ENCODE measurements around the gene LGALS9.

Gene LGALS9

DNA sequence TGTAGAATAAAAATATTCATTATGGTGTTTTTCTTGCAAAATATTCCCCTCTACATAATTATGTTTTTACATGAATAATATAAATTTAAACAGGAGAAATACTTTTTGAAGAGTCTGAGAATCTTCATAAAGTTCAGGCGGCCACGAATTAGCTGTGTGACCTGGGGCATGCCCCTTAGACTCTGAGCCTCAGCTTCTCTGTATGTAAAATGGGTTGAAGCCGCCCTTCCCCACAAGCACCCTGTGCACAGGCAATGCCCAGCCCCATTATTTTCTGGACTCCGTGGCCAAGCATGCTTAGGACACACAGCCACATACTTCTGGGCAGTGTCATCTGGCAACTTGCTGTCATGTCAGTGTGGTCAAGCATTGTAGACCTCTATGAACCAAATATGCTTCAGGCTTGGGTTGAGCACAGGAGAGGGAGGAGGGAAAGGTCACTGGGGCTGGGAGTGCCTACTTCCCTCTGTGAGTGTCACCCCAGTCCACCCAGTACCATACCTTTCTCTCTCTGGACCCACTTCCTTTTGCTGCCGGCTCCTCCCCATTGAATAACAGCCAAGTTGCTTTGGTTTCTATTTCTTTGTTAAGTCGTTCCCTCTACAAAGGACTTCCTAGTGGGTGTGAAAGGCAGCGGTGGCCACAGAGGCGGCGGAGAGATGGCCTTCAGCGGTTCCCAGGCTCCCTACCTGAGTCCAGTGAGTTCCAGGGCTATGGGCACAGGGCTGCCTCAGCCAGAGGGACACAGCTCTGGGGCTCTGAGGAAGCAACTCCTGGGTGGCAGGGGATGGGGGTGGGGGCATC lies at the start of gene LGALS9:
TSS of gene LGALS9 (plus strand) at position 582 of the 804 bp plus-strand sequence. CDS start at position 660, 78 bp downstream.
- no peak for DNase-seq (ENCODE audit: low read depth, low spot score)

DNA sequence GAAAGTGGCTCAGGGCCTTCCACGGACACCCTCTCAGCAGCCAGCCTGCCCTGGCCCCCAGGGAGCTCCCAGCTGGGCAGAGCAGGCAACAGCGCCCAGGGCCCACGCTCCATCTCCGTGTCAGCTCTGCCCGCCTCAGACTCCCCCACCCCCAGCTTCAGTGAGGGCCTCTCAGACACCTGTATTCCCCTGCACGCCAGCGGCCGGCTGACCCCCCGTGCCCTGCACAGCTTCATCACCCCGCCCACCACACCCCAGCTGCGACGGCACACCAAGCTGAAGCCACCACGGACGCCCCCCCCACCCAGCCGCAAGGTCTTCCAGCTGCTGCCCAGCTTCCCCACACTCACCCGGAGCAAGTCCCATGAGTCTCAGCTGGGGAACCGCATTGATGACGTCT lies 48.3 kb upstream of the LGALS9 start:
- DNase-seq (ENCODE audit: low read depth, low spot score), result no peak

DNA sequence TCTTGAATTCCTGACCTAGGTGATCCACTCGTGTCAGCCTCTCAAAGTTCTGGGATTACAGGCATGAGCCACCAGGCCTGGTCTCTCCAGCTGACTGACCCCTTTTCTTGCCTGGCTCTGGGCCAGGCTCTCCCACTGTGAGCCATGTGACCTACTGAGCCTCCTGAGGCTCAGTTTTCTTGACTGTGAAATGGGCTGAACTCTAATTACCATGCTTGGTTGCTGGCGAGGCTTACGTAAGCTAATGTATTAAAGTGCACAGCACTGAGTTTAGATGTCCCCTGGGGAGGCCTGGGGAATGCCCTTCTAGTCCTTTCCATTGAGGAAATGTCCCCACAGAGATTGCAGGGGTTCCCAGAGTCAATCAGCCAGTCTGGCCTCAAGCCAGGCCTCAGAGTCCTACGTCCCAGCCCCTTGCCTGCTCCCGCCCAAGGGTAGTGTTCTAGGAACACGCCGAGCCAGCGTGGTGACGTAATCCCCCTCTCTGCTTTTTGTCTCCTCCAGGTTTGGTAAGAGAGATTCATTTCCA lies 45.8 kb upstream of the LGALS9 start:
- DNase-seq (ENCODE audit: low read depth, low spot score), result no peak

DNA sequence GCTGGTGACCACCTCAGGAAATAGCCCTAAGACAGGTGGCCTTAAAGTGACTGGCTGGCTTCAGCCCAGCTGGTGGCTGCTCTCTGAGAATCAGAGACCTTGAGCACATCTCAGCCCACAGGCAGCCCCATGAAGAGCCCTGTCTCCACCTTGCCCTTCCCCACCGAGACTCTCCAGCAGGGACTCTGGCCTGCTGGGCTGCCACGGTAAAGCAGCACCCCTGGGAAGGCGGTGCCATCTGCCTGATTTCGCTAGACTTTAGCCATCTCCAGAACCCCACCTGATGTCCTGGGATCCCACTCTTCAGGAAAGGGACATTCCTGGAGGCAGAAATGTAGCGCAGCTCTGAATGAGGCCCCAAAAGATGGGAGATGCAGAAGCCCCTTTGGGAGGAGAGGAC lies 45.2 kb upstream of the LGALS9 start:
- DNase-seq (ENCODE audit: low read depth, low spot score), result no peak

DNA sequence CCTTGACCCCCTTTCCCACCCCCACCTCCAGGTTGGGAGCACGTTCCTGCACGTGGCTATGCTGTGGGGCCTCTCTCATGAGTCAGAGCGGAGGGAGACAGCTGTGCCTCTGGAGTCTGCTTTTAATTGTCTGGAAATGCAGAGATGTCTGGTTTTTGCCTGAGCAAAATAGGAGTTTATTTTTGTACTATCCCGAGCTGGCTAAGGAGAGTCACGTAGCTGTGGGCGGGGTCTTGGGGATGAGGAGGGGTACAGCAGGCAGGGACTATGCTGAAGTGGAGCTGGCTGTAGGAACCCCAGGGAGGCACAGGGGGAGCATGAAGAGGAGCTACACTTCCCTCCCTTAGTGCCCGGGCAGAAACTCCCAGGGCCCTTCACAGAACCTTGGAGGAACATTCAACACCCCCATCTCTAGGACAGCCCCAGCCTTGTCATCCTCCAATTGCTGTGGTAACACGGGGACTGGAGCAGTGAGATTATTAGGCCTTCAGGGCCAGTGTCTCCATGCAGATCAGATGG lies 44.7 kb upstream of the LGALS9 start:
- no peak for DNase-seq (ENCODE audit: low read depth, low spot score)

DNA sequence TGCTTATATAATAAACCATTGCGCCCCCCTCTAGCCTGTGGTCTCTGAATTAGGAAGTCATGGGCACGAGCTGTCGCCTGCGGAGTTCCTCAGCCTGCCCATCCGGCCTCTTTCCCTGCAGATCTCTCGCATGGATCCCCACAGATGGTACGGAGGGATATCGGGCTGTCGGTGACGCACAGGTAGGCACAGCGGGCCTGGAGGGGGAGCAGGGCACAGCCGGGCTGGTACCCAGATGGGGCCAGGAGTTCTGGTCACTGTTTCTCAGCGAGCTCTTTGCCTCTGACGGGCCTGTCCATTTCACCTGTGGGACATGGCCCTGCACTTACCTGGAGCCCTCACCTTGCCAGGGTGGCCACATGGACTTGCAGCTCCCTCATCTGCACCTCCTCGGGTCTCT lies 42.6 kb upstream of the LGALS9 start:
- DNase-seq (ENCODE audit: low read depth, low spot score), result no peak

DNA sequence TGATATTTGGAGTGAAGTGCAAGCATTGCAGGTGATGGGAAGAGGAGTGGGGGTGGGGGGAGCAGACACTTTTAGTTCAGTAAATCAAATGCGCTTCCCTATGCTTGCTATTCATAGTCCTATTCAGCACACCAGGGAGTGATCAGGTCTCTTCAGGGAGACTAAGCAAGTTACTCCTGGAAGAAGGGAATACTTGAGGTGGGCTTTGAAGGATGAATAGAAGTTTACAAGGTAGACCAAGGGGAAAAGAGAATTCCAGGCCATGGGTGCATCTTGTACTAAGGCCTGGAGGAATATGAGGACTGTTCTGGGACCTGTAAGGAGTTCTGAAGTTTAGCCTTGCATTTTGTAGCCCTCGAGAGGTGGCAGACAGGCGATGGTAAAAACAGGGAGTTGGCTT lies 40.1 kb upstream of the LGALS9 start:
- no peak for DNase-seq (ENCODE audit: low read depth, low spot score)

DNA sequence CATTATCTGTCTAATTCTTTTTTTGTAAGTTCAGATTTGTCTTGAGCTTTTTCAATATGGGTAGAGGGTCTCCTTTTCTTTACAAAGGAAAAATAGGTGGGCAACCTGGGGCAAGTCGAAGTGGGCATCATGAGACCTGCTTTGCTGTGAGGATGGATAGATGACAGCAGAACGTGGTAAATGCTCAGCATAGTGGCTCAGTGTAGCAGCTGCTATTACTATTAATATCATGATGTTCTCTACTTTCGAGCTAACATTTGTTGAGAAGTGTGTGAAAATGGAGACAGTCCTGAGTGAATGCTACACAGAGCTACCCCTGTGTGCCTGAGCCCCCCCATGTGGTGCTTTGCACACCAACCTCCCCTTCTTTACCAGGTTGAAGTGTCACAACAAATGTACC lies 39.0 kb upstream of the LGALS9 start:
- no peak for DNase-seq (ENCODE audit: low read depth, low spot score)

DNA sequence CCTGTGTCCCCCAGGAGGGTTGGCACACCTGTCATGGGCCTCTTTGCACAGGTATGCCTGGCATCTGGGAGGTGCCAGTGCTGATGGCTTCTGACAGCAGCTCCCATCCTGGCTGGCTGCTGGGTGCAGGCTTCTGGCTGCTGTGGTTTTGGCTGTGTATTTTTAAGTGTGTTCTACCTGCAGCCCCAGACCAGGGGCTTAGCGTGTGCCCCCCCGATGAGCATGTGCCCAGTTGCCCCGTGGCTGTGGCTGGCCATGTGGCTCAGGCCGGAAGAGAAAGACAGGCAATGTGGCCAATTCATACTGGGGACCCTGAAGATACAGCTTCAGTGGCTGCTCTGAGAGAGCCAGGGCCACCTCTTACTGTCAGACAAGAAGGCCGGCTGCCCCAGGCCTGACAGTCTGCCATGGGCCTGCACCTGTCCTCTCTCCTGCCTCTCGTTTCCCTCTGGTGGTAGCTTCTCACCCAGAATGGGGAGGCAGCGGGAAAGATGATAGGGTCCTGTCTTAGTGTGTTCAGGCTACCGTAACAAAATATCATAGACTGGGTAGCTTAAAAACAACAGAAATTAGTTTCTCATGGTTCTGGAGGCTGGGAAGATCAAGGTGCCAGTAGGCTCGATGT lies 37.6 kb upstream of the LGALS9 start:
- DNase-seq (ENCODE audit: low read depth, low spot score), result no peak

DNA sequence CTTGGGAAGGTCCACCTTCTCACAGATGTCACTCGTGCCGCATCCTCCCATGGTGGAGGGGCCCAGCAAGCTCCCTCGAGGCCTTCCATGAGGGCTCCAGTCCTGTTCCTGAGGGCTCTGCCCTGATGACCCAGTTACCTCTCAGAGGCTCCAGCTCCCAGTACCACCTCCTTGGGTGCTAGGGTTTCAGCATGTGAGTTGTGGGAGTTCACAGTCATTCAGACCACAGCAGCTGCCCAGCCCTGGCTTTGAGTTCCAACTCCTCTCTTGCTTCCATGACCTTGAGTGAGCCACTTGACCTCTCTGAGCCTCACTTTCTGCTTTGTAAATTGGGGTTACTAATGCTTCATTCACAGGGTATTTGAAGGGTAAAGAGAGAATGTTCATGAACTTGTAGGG lies 37.1 kb upstream of the LGALS9 start:
- no peak for DNase-seq (ENCODE audit: low read depth, low spot score)

DNA sequence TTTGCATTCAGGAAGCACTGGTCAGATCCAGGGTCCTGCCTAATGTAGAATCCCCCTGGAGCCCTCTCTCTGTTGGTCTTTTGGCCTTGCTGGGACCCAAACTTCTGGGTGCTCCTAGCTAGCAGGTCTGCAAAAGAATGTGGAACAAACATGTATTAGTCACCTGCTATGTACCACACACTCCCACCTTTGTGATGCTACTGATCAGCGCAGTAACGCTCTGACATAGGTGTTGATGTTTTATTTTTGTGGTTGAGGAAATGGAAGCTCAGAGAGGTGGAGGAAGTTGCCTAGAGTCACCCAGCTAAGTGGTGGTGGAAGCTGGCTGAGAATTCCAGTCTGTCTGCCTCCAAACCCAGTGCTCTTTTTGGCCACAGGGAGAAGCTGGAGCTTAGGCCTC lies 35.8 kb upstream of the LGALS9 start:
- DNase-seq (ENCODE audit: low read depth, low spot score), result no peak

DNA sequence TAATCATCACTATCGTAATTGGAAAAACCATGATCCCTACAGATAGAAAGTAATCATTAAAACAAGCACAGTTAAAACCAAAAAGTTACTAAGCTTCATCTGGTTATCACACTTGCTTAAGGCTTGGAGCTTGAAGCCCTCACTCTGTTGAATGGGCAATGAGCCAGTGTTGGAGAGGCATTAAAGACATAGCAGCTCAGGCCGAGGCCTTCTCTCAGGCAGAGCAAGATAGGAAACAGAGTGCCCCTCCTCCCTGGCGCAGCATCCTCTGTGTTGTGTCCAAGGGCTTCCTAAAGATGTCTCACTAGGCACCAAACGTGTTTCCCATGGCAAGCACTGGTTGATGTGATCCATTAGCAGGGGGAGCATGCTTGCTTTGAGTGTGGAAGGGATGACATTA lies 34.9 kb upstream of the LGALS9 start:
- DNase-seq (ENCODE audit: low read depth, low spot score), result no peak

DNA sequence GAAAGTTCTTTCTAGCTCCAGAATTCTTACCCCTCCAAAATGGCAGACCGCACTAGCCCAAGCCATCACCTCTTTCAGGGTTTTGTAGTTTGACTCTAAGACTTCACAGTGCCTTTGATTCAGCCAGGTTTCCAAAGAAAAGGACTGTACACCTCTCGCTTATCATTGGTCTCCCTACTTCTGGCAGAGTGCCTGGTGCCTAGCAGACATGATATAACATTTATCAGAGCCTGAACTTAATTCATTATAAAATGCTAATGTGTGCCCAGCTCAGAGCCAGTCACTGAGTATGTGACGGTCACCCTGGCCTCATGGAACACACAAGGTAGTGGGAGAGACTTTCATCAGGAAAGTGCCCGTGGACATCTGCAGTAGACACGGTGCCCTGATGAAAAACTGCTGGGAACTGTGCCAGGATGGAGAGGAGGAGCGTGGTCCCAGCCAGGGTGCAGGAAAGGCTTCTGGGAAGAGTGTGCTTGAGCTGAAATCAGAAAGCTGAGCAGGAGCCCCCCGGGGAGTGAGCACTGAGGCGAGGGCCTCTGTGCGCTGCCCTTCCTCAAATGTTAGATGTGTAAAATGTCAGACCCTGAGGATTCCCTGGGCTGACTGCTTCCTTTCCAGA lies 34.3 kb upstream of the LGALS9 start:
- DNase-seq (ENCODE audit: low read depth, low spot score), result no peak

DNA sequence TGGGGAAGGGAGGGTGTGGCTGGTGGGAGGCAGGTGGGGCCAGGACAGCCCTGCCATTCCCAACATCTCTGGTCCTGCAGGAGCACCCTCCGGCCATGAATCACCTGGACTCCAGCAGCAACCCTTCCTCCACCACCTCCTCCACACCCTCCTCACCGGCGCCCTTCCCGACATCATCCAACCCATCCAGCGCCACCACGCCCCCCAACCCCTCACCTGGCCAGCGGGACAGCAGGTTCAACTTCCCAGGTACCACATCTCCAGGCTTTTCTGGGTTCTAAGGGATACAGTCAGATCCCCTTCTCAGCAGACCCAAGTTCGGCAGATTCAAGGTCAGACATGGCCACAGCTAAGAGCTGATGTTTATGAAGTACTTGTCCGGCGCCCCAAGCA lies 33.8 kb upstream of the LGALS9 start:
- no peak for DNase-seq (ENCODE audit: low read depth, low spot score)

DNA sequence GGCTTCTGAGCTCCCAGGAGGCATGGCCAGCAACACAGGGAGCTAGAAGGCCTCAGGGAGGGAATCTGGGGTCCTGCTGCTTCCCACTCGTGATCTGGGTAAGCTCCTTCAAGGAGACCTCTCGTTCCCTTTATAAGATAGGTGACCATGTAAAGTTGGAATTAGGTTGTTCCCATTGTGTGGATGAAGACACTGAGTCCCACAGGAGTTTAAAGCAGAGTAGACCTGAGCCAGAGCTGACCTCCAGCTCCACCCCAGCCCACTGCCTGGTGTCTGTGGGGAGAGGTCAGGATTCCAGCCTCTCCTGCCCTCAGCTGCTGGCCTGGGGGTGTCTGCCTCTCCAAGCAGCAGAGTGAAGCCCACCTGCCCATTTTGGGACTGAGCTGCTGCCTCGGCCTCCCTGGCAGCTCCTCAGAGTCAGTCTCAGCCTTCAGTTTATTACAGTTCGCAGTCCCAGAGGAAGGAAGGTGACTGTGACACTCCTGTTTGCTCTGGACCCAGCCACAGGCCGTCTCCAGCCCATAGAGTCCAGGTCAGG lies 33.1 kb upstream of the LGALS9 start:
- no peak for DNase-seq (ENCODE audit: low read depth, low spot score)

DNA sequence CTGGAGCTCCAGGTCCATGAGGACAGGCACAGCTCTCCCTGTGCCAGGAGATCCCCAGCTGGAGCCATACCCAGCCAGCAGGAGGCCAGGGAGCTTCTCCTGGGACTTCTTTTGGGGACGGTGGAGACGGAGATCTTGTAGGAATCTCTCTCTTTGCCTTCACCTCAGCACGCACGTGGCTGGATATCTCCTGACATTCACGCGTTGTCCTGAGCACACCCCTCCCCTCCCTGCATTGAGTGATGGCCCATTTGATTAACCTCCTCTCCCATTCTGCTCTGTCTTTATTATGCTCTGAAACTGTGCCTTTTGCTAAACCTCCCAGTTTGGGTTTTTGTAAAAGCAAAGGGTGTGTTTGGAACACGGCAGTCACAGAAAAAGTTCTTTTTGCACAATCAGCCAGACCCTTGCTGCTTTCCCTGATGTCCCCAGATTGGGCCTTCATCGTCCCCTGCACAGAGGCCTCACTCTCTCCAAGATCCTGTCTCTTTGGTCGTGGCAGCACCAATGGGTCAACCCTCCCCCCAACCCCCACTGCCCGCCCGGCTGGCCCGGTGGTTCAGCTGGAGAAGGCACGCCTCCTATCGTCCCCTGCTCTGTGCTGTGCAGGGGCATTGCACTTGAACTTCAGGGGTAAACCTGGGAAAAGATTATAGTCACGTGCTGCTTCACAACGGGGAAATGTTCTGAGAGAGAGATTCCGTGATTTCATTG lies 32.5 kb upstream of the LGALS9 start:
- no peak for DNase-seq (ENCODE audit: low read depth, low spot score)

DNA sequence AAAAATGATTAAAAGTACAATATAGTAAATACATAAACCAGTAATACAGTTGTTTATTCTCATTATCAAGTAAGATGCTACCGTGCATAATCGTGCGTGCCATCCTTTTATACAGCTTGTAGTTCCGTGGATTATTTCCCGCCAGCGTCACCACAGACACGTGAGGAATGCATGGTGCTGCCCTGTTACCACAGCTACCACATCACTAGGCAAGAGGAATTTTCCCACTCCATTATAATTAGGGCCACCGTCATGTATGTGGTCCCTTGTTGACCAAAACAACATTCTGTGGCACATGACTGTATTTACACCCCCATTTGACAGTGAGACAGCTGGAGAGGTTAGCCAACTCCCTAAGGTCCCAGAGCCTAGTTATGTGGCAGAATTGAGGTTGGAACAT lies 30.5 kb upstream of the LGALS9 start:
- DNase-seq (ENCODE audit: low read depth, low spot score), result no peak

DNA sequence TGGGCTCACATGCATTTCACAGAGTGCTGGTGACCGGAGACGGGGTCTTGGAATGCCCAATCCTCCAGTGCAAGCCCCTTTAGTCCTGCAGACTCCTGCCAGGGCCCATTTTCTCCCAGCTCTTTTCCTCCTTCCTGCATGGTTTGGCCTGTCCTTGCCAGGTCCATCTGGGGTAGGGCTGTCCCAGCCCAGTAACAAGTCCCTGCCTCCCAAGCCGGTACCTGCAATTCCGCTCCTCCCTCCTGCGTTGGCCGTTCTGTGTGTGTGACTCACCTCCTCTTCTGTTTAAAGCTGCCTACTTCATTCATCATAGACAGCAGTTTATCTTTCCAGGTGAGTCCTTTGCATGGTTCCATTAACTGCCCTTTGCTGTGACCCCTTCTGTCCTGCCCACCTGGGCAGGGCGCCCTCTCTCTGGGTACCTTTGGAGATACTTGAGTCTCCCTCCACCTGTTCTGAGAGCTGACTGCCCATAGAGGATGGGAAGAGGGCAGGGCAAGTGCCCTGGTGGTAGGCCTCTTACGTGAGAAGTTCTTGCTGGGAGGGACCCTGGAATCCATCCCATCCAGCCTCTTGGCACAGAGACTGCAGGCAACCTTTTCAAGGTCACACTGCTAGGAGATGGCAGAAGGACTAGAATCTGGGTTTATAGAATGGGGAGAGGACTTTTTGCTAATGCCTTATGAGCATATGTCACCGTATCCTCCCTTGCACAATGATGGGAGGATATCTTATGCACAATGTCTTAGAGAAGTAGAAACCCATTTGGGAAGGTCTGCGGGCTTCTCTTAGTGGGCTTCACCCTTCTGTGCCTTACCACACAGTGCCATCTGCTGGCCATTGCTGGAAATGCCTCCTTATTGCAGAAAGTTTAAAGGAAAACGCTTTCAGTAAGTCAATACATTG lies 29.7 kb upstream of the LGALS9 start:
- DNase-seq (ENCODE audit: low read depth, low spot score), result peak; percentile 15

DNA sequence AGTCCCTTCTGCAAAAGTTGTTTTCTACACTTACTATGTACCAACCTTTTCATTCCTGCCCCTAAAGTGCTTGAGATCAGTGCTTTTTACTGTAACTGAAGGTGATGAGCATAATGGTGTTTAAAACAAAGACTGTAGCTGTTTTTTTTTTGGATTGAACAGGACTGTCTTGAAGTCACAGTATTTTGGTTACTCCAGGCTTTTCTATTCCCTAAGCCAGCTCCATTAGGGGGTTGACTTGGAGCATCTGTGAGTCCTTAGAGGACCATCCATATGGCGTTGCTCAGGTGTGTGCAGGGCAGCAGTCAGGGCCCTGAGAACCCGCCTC lies 29.0 kb upstream of the LGALS9 start:
- DNase-seq (ENCODE audit: low read depth, low spot score), result no peak

DNA sequence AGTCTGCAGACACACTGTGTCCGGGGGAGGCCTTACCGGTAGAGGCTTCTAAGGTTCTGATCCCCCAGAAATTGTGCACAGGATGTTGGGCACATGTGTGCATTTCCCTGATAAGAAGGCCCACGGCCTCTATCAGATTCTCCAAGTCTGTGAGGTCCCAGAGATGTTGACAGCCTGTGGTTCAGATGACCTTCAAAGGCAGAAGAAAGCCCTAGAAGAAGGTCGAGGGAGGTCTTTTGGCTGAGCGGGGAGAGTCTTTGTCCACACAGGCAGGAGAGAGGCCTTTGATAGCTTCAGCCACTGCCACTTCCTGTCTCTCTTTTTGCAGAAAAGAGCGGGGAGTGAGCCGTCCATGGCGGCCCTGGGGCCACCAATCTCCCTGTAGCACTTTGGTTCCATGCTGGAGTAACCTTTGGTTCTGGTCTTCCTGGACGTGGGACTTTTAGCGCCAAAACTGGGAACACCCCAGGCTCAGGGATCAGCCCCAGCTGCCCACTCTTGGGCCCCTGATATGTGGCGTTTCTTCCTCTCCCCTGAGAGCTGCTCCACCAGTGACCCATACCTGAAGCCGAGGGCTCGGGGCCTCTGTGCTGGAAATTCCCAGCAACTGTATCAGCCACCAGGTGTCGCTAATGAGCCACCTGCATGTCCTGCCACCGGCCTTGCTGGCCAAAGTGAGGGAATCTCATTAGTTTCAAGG lies 28.1 kb upstream of the LGALS9 start:
- DNase-seq (ENCODE audit: low read depth, low spot score), result peak; percentile 38
